ENCODE measurements around the gene SMYD1.
"Not testable (repeated sequence)": the region's sequence is repeated elsewhere in the genome, so short reads cannot be mapped to it uniquely, and the experiment has no call there.

GRCh38 chr2:88018077-88018805, 49.4 kb upstream of the SMYD1 start:
- TF ChIP-seq CTCF (conservative IDR thresholded peaks at IDR 0.05); EZH2 (IDR thresholded peaks at IDR 0.05; ENCODE audit: low read depth): not testable (repeated sequence)
